NT2/D1 (cell line): ENCODE data around the gene CNOT10.
"Not testable (repeated sequence)": the region's sequence is repeated elsewhere in the genome, so short reads cannot be mapped to it uniquely, and the experiment has no call there.

ENCODE experiments used
- DNase-seq: peaks from one replicate; pipeline ENCODE4 v3.0.0-alpha.2; 2011; ENCODE audit warnings: low read depth, low spot score
- H3K27me3 ChIP-seq: 2 replicates; pipeline ENCODE4 v1.6.0; 2011; ENCODE audit warnings: mild to moderate bottlenecking; ENCODE audit not compliant: insufficient read length, insufficient read depth
- H3K36me3 ChIP-seq: 2 replicates; pipeline ENCODE4 v1.6.1; 2011; ENCODE audit warnings: mild to moderate bottlenecking, low read length, mixed read lengths; ENCODE audit not compliant: insufficient read depth, insufficient read length
- H3K4me1 ChIP-seq: 2 replicates; pipeline ENCODE4 v1.5.1; 2011; ENCODE audit not compliant: insufficient read depth, insufficient read length
- H3K4me3 ChIP-seq: 2 replicates; pipeline ENCODE4 v1.5.1; 2011; ENCODE audit warnings: low read depth; ENCODE audit not compliant: insufficient read length
- H3K9ac ChIP-seq: 2 replicates; pipeline ENCODE4 v1.6.0; 2011; ENCODE audit warnings: low read depth; ENCODE audit not compliant: insufficient read length
- H3K9me3 ChIP-seq: 2 replicates; pipeline ENCODE4 v1.5.1; 2011; ENCODE audit warnings: mild to moderate bottlenecking, low read length; ENCODE audit not compliant: insufficient read depth
- SUZ12 ChIP-seq: IDR thresholded peaks from 2 replicates; pipeline ENCODE4 v1.6.1; 2011; ENCODE audit not compliant: insufficient read length, insufficient read depth; ENCODE audit errors: extremely low read depth
- YY1 ChIP-seq: IDR thresholded peaks from 2 replicates; pipeline ENCODE4 v1.6.1; 2011; ENCODE audit not compliant: insufficient read length, insufficient read depth
- ZNF274 ChIP-seq: IDR thresholded peaks from 2 replicates; pipeline ENCODE4 v1.6.1; 2011; ENCODE audit warnings: mild to moderate bottlenecking, low read depth, low read length

Gene CNOT10

DNA sequence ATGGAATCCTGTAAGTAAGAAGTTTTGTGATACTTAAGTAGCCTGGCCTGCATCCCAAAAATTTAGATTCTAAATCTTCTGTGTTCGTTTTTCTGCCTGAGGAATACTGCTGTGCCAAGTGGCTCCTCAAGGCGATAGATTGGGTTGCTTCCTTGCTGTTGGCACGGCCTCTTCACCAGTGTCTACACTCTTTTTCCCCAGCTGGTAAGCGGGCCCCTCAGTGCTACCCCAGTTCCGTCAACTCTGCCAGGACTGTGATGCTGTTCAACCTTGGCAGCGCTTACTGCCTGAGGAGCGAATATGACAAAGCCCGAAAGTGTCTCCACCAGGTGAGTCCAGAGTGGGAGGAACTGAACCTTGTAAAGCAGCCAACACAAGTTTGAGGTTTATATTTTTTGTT lies 79.5 kb downstream of the CNOT10 start:
- no peak overlapping the region for H3K9ac ChIP-seq
- H3K36me3 ChIP-seq, result peaks cover 63% of the 10 kb centered on the region

DNA sequence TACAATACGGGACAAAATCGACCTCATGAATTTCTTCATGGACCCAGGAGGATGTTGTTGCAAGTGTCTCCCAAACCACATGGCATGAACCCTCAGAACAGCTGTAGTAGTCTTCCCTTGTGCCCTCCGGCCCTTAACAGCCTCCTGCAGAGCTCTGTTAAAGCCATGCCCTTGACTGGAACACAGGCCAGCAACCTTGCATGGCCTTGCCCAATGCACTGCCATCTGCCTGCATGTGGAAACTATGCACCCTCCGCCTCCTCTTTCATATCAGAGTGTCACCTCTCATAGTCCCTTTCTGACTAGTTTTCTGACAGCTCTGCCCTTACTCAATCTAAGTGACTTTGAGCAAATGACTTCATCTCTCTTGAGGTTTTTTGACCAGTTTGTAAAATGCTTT lies 93.4 kb downstream of the CNOT10 start:
- no peak for TF ChIP-seq ZNF274
- no peak for TF ChIP-seq YY1
- TF ChIP-seq SUZ12, result no peak
- Histone ChIP-seq H3K4me3 (no peak overlapping the region), H3K9me3 (peaks cover 6% of the 10 kb centered on the region; the same call in 1 of the 2 replicates), H3K36me3 (peaks cover 25% of the 10 kb centered on the region), H3K27me3 (no peaks in the 10 kb centered on the region), H3K9ac (no peak overlapping the region), H3K4me1 (peaks cover 5% of the 10 kb centered on the region)
- DNase-seq, result no peak

More for the DNA sequence above, 79.5 kb downstream of the CNOT10 start:
- no peak for DNase-seq
- TF ChIP-seq ZNF274 (no peak), SUZ12 (no peak), YY1 (no peak)
- Histone ChIP-seq H3K9me3 (no peaks in the 10 kb centered on the region), H3K4me1 (no peaks in the 10 kb centered on the region), H3K27me3 (no peaks in the 10 kb centered on the region), H3K4me3 (no peak overlapping the region)

DNA sequence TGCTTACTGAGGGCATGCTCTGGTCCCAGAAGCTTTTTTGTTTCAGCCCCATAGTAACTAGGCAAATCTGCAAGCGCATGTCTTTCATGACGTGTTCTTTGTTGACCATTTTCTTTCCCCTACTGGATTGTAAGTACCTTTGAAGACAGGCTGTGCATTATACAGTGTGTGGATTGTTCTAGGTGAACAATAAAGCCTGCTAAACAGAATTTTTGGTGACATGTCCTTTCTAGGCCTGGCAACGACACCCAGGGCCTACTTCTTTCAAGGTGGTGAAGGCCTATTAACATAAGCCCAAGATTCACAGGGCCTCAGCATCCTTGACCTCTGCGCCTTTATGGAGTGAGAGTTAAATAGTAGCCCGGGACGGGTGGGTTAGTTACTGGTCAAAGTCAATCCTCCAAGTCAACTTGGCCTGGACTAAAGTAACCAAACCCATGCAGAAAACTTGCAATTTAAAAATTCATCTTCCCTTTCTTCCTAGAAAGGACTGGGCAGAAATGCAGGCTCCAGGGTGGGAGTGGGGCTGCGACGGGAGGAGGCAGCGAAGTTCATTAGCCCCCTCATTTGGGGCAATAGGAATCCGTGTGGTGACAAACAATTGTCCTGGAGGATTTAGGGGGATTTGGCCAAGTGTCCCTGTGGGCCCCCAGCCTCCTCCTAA lies 95.2 kb downstream of the CNOT10 start:
- TF ChIP-seq SUZ12 (no peak), ZNF274 (no peak), YY1 (no peak)
- H3K9me3 ChIP-seq, result peaks cover 6% of the 10 kb centered on the region; the same call in 1 of the 2 replicates
- H3K27me3 ChIP-seq, result no peaks in the 10 kb centered on the region
- peaks cover 9% of the 10 kb centered on the region for H3K36me3 ChIP-seq
- no peak overlapping the region for H3K4me3 ChIP-seq
- DNase-seq, result peak; percentile 68
- H3K9ac ChIP-seq, result peak overlapping the region; percentile 11
- peaks cover 5% of the 10 kb centered on the region for H3K4me1 ChIP-seq

DNA sequence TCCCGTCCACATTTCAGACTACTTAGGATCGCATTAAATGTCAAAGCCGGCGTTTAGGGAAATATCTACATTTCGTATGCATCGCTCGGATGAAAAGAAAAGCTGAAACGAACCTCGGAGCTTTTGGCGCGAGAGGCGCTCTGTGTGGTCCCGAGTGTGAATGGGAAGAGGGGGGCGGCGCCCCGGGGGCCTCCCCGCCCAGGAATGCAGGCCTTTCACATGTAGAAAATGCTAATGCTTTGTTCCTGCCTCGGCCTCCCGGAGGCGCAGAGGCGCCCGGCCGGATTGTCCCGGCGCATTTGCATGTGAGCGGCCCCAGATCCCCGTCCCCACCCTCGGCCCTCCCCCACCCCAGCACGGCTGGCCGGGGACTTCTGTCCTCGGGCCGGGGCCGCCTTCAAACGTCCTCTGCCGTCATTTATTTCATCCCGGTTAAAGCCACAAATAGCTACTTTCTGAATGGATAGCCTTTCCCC lies 95.8 kb downstream of the CNOT10 start:
- H3K36me3 ChIP-seq, result peaks cover 10% of the 10 kb centered on the region
- H3K9ac ChIP-seq, result peak overlapping the region; percentile 89
- peak overlapping the region; percentile 54 for H3K4me3 ChIP-seq
- peaks cover 6% of the 10 kb centered on the region; the same call in 1 of the 2 replicates for H3K9me3 ChIP-seq
- peak; percentile 99 for DNase-seq
- peaks cover 5% of the 10 kb centered on the region for H3K4me1 ChIP-seq
- TF ChIP-seq YY1, result no peak
- TF ChIP-seq ZNF274, result no peak
- no peaks in the 10 kb centered on the region for H3K27me3 ChIP-seq

DNA sequence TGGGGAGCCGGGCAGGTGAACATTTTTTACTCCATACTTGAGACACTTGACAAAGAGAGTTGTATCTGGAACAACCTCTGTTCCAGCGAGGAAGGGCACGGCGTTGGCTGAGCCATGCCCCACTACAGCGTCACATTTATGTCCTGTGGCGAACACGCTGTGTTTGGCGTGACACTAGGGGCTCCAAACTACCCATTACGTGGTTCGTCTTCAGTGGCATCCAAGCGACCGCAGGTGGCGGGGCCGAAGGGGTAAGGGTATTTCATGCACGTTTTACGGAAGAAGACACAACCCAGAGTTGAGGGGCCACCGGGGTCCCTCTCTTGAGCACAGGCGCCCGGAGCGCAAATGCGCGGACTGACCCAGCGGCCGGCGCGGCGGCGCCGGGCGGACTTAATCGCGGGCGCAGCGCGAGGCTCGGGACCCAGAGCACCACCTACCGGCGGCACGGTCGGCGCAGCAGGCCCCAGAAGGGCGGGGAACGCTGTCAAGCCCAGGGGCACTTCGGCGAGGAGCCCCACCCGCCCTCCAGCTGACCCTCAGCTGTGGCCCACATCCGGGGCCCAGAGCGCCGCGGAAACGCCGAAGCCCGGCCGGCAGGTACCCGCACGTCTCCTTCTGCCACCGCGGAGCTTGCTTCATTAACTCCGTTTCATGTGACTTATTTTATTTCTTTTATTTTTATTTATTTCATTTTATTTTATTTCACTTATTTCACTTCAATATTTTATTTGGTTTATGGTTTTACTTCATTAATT lies 96.4 kb downstream of the CNOT10 start:
- H3K27me3 ChIP-seq, result no peaks in the 10 kb centered on the region
- peaks cover 5% of the 10 kb centered on the region for H3K4me1 ChIP-seq
- H3K9ac ChIP-seq, result peak overlapping the region; percentile 89
- peak; percentile 89 for DNase-seq
- TF ChIP-seq ZNF274 (no peak), YY1 (no peak), SUZ12 (no peak)
- H3K36me3 ChIP-seq, result peaks cover 8% of the 10 kb centered on the region
- peak overlapping the region; percentile 54 for H3K4me3 ChIP-seq
- peaks cover 6% of the 10 kb centered on the region; the same call in 1 of the 2 replicates for H3K9me3 ChIP-seq

DNA sequence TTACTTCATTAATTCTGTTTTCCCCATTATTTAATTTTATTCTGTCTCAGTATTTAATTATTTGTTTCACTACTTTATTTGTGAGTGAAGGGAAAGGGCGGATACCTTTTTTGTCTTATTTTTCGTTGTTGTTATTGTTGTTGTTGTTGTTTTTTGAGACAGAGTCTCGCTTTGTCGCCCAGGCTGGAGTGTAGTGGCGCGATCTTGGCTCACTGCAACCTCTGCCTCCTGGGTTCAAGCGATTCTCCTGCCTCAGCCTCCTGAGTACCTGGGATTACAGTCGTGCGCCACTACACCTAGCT lies 96.9 kb downstream of the CNOT10 start:
- Histone ChIP-seq H3K9ac (peak overlapping the region; percentile 51), H3K4me3 (peak overlapping the region; percentile 24)
- H3K4me1 ChIP-seq, H3K9me3 ChIP-seq, H3K36me3 ChIP-seq, DNase-seq, H3K27me3 ChIP-seq: not testable (repeated sequence)

DNA sequence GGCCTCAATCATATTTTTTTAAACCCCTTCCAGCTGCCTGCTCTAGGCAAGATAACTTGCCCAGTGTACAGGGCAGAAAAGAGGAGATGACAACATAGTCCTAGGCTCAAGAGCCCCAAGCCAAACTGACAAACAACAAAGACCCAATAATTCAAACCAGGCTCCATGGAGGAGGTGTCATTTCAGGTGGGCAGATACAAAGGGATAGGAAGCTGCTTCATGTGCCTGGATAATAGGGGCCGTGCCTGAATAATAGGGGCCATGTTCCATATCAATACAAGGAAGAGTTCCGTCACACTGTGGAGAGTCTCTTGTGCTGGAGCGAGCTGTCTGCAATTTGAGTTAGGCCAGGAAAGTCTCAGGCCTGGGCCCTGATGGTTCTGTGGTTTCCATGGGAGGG lies 97.4 kb downstream of the CNOT10 start:
- Histone ChIP-seq H3K36me3 (peaks cover 8% of the 10 kb centered on the region), H3K27me3 (no peaks in the 10 kb centered on the region), H3K9ac (peak overlapping the region; percentile 51), H3K4me1 (peaks cover 5% of the 10 kb centered on the region), H3K9me3 (peaks cover 6% of the 10 kb centered on the region; the same call in 1 of the 2 replicates), H3K4me3 (peak overlapping the region; percentile 24)
- DNase-seq, result no peak
- TF ChIP-seq SUZ12 (no peak), YY1 (no peak), ZNF274 (no peak)

DNA sequence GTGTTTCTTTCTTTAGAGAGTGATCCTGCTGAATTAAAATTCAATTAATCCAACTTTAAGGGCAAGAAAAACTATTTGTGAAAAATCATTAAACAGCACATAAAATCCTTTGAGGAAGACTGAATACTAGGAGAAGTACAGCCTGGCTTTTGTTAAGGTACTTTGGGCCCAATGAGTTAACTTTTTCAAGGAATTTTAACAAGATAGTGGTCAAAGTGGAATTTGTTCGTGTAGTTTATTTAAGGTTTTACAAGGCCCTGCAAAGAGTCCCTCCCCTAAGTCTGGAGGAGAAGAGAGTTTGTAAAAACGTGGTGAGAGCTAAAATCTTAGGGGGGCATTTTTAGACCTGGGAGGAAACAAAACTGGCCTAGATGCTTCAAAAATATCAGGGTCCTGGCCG lies 106.8 kb downstream of the CNOT10 start:
- no peaks in the 10 kb centered on the region for H3K27me3 ChIP-seq
- no peak overlapping the region for H3K9ac ChIP-seq
- DNase-seq, result no peak
- H3K4me1 ChIP-seq, result no peaks in the 10 kb centered on the region
- H3K9me3 ChIP-seq, result no peaks in the 10 kb centered on the region
- TF ChIP-seq YY1 (no peak), SUZ12 (no peak), ZNF274 (no peak)
- peaks cover 8% of the 10 kb centered on the region for H3K36me3 ChIP-seq
- H3K4me3 ChIP-seq, result no peak overlapping the region
